H9 (cell line): ENCODE results near the gene UXT. TPM values are rescaled to one million over a fixed set of nuclear protein-coding genes. Genes with fewer than 3 reads are reported as not detected.

Experiments
- DNase-seq: peaks from one replicate; pipeline ENCODE4 v3.0.0-alpha.2; 2017
- H2AFZ ChIP-seq: one replicate; pipeline ENCODE4 v1.6.1; 2013; ENCODE audit warnings: mild to moderate bottlenecking, low read length, control low read depth, moderate library complexity
- H2AK5ac ChIP-seq: 2 replicates; pipeline ENCODE4 v1.6.1; 2013; ENCODE audit warnings: low read length, control low read depth, mixed read lengths; ENCODE audit not compliant: insufficient read length
- H2BK120ac ChIP-seq: one replicate; pipeline ENCODE4 v1.6.1; 2013; ENCODE audit warnings: low read depth, mild to moderate bottlenecking, low read length, control low read depth, inconsistent platforms; ENCODE audit not compliant: poor library complexity, severe bottlenecking
- H2BK12ac ChIP-seq: 2 replicates; pipeline ENCODE4 v1.6.1; 2013; ENCODE audit warnings: low read length, control low read depth, mixed read lengths, low read depth; ENCODE audit not compliant: insufficient read length
- H2BK15ac ChIP-seq: 2 replicates; pipeline ENCODE4 v1.6.1; 2013; ENCODE audit warnings: low read depth, low read length, control low read depth
- H2BK20ac ChIP-seq: one replicate; pipeline ENCODE4 v1.6.1; 2013; ENCODE audit warnings: low read depth, mild to moderate bottlenecking, low read length, control low read depth, inconsistent platforms; ENCODE audit not compliant: poor library complexity, severe bottlenecking
- H2BK5ac ChIP-seq: 2 replicates; pipeline ENCODE4 v1.6.1; 2013; ENCODE audit warnings: low read length, control low read depth, mixed read lengths; ENCODE audit not compliant: insufficient read length
- H3K14ac ChIP-seq: 2 replicates; pipeline ENCODE4 v1.6.1; 2013; ENCODE audit warnings: low read length, control low read depth; ENCODE audit not compliant: insufficient read depth
- H3K18ac ChIP-seq: 2 replicates; pipeline ENCODE4 v1.6.1; 2013; ENCODE audit warnings: low read depth, mild to moderate bottlenecking, mixed read lengths, low read length, control low read depth; ENCODE audit not compliant: insufficient read length
- H3K23ac ChIP-seq: 2 replicates; pipeline ENCODE4 v1.6.1; 2013; ENCODE audit warnings: low read length, control low read depth, mixed read lengths, low read depth; ENCODE audit not compliant: insufficient read length
- H3K23me2 ChIP-seq: 2 replicates; pipeline ENCODE4 v1.6.1; 2013; ENCODE audit warnings: low read depth, mild to moderate bottlenecking, mixed read lengths, low read length, control low read depth; ENCODE audit not compliant: insufficient read length, poor library complexity, severe bottlenecking
- H3K27ac ChIP-seq: 2 replicates; pipeline ENCODE4 v1.5.1; 2013; ENCODE audit warnings: low read length, control low read depth, mixed read lengths, low read depth; ENCODE audit not compliant: insufficient read length
- H3K27me3 ChIP-seq: 2 replicates; pipeline ENCODE4 v1.6.1; 2013; ENCODE audit warnings: low read length, control low read depth, inconsistent platforms; ENCODE audit not compliant: insufficient read depth
- H3K4ac ChIP-seq: 2 replicates; pipeline ENCODE4 v1.6.1; 2013; ENCODE audit warnings: low read depth, mild to moderate bottlenecking, control low read depth, inconsistent platforms, low read length, moderate library complexity
- H3K4me1 ChIP-seq: 2 replicates; pipeline ENCODE4 v1.6.1; 2013; ENCODE audit warnings: low read length, control low read depth, inconsistent platforms; ENCODE audit not compliant: insufficient read depth
- H3K4me2 ChIP-seq: 2 replicates; pipeline ENCODE4 v1.6.1; 2013; ENCODE audit warnings: low read length, control low read depth, mixed read lengths; ENCODE audit not compliant: insufficient read length, insufficient read depth
- H3K56ac ChIP-seq: 2 replicates; pipeline ENCODE4 v1.6.1; 2013; ENCODE audit warnings: low read depth, mild to moderate bottlenecking, mixed read lengths, low read length, control low read depth; ENCODE audit not compliant: insufficient read length
- H3K79me1 ChIP-seq: 2 replicates; pipeline ENCODE4 v1.6.1; 2013; ENCODE audit warnings: low read depth, mild to moderate bottlenecking, moderate library complexity, low read length, control low read depth, inconsistent platforms; ENCODE audit not compliant: insufficient read depth, poor library complexity, severe bottlenecking
- H3K79me2 ChIP-seq: 2 replicates; pipeline ENCODE4 v1.6.1; 2013; ENCODE audit warnings: low read length, control low read depth, inconsistent platforms; ENCODE audit not compliant: insufficient read depth
- H3K9ac ChIP-seq: 2 replicates; pipeline ENCODE4 v1.6.1; 2013; ENCODE audit warnings: low read length, control low read depth, mixed read lengths; ENCODE audit not compliant: insufficient read length; ENCODE audit errors: extremely low read depth
- H3K9me3 ChIP-seq: one replicate; pipeline ENCODE4 v1.6.1; 2013; ENCODE audit warnings: low read depth, low read length, inconsistent platforms; ENCODE audit not compliant: control insufficient read depth
- H3T11ph ChIP-seq: one replicate; pipeline ENCODE4 v1.6.1; 2013; ENCODE audit warnings: mild to moderate bottlenecking, low read length, control low read depth, inconsistent platforms
- H4K20me1 ChIP-seq: one replicate; pipeline ENCODE4 v1.6.1; 2013; ENCODE audit not compliant: control insufficient read depth, insufficient read length, insufficient read depth
- H4K5ac ChIP-seq: 2 replicates; pipeline ENCODE4 v1.6.1; 2013; ENCODE audit warnings: low read depth, mild to moderate bottlenecking, mixed read lengths, low read length, control low read depth; ENCODE audit not compliant: insufficient read length
- H4K8ac ChIP-seq: replicated peaks from 2 replicates; pipeline ENCODE4 v1.6.1; 2013; ENCODE audit warnings: low read length, control low read depth, mixed read lengths, low read depth; ENCODE audit not compliant: insufficient read length
- H4K91ac ChIP-seq: 2 replicates; pipeline ENCODE4 v1.6.1; 2013; ENCODE audit warnings: low read depth, mild to moderate bottlenecking, moderate library complexity, mixed read lengths, low read length, control low read depth; ENCODE audit not compliant: insufficient read length
- H3K27ac Mint-ChIP-seq, 3 experiments: 2 replicates in 2 of 3; 3 replicates in 1 of 3; pipeline ENCODE4 v1.8.0; 2020 to 2021; ENCODE audit warnings: mixed read lengths in 3 of 3, mild to moderate bottlenecking in 1 of 3, moderate library complexity in 1 of 3
- H3K27me3 Mint-ChIP-seq: 2 replicates; pipeline ENCODE4 v1.8.0; 2021; ENCODE audit warnings: low read depth, mild to moderate bottlenecking, moderate library complexity, mixed read lengths
- H3K36me3 Mint-ChIP-seq, 3 experiments: 2 replicates in 2 of 3; 3 replicates in 1 of 3; pipeline ENCODE4 v1.8.0; 2020 to 2021; ENCODE audit warnings: low read depth in 3 of 3, mixed read lengths in 3 of 3; ENCODE audit not compliant: insufficient read depth in 1 of 3
- H3K4me1 Mint-ChIP-seq, 2 experiments: 2 replicates each; pipeline ENCODE4 v1.8.0; 2020; ENCODE audit warnings: mixed read lengths in 2 of 2
- H3K4me3 Mint-ChIP-seq, 2 experiments: 2 replicates in 1 of 2; 3 replicates in 1 of 2; pipeline ENCODE4 v1.8.0; 2020 to 2021; ENCODE audit warnings: mild to moderate bottlenecking in 2 of 2, mixed read lengths in 2 of 2, moderate library complexity in 1 of 2
- H3K9me3 Mint-ChIP-seq, 2 experiments: 2 replicates in 1 of 2; 3 replicates in 1 of 2; pipeline ENCODE4 v1.8.0; 2020; ENCODE audit warnings: mild to moderate bottlenecking in 2 of 2, mixed read lengths in 2 of 2, moderate library complexity in 1 of 2
- WGBS: extraction: QIAGEN DNeasy Blood & Tissue Kit; methylation state at CpG from one replicate; pipeline ENCODE4 v1.1.7; 2013; ENCODE audit warnings: missing lambda C conversion rate, low lambda C conversion rate, mixed read lengths; ENCODE audit not compliant: insufficient read length; ENCODE audit errors: extremely low coverage; 5-methylcytosine and 5-hydroxymethylcytosine counted together
- total RNA-seq: library from RNA; stranded (reverse); gene quantifications from 2 replicates; pipeline ENCODE4 v1.2.1, GENCODE V29; 2021
- TF ChIP-seq, protein P1 (sequence below): fragments of 200-600 bp; sonication (generic); conservative IDR thresholded peaks from 3 replicates; pipeline ENCODE4 v1.8.0; 2021; ENCODE audit warnings: antibody characterized with exemption, mild to moderate bottlenecking

The UXT gene
- total RNA-seq, 1 experiment from 2014 or later: 95.1 TPM

DNA sequence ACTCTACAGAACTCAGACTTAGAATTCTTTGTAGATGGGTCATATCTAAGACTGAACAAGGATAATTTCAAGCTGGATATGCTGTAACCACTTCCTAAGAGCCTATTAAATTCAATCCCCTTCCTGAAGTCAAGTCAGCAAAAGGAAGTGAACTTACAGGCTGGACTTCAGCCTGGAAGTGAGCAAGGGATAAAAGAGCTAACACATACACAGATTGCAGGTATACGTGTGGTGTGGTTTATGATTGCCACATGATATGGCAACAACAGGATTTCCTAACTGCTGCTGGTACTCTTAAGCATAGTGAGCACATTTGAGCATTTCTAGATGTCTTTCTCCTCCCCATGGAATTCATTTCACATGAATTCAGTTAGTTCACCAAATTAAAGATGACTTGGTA lies 38.2 kb upstream of the UXT start:
- Histone ChIP-seq H3K4ac (no peak overlapping the region), H2AFZ (no peak overlapping the region), H2BK15ac (no peak overlapping the region), H3K23ac (no peak overlapping the region), H3K79me1 (no peaks in the 10 kb centered on the region), H2BK5ac (no peak overlapping the region), H4K5ac (no peak overlapping the region), H2BK20ac (no peak overlapping the region), H3K56ac (no peak overlapping the region), H2BK12ac (no peak overlapping the region), H3K23me2 (no peaks in the 10 kb centered on the region), H4K20me1 (no peaks in the 10 kb centered on the region), H3K9me3 (peaks cover 46% of the 10 kb centered on the region), H3K27ac (no peak overlapping the region), H4K91ac (no peak overlapping the region), H3K4me1 (no peaks in the 10 kb centered on the region), H4K8ac (no peak overlapping the region), H3K27me3 (no peaks in the 10 kb centered on the region), H3K79me2 (no peaks in the 10 kb centered on the region), H3K4me2 (no peak overlapping the region), H3K9ac (no peak overlapping the region), H3K18ac (no peak overlapping the region), H3K14ac (no peak overlapping the region), H2BK120ac (no peak overlapping the region), H2AK5ac (no peak overlapping the region), H3T11ph (no peak overlapping the region)
- Mint-ChIP-seq H3K27me3 (peaks cover 7% of the 10 kb centered on the region), H3K9me3 (peaks cover 65 to 75% of the 10 kb centered on the region in 2 experiments), H3K27ac (no peak overlapping the region), H3K36me3 (peaks cover 0 to 7% (median 1%) of the 10 kb centered on the region in 3 experiments; a peak in 2 of 7 replicates), H3K4me3 (no peak overlapping the region), H3K4me1 (no peaks in the 10 kb centered on the region)
- WGBS: no CpG with 5 or more reads among the region's 1 CpG
- no peak for DNase-seq
- TF ChIP-seq, protein P1, sequence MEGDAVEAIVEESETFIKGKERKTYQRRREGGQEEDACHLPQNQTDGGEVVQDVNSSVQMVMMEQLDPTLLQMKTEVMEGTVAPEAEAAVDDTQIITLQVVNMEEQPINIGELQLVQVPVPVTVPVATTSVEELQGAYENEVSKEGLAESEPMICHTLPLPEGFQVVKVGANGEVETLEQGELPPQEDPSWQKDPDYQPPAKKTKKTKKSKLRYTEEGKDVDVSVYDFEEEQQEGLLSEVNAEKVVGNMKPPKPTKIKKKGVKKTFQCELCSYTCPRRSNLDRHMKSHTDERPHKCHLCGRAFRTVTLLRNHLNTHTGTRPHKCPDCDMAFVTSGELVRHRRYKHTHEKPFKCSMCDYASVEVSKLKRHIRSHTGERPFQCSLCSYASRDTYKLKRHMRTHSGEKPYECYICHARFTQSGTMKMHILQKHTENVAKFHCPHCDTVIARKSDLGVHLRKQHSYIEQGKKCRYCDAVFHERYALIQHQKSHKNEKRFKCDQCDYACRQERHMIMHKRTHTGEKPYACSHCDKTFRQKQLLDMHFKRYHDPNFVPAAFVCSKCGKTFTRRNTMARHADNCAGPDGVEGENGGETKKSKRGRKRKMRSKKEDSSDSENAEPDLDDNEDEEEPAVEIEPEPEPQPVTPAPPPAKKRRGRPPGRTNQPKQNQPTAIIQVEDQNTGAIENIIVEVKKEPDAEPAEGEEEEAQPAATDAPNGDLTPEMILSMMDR: no peak
